Pancreas (tissue), 10 donors: ENCODE data around the gene KCNAB2. TPM values are rescaled to one million over a fixed set of nuclear protein-coding genes. Genes with fewer than 3 reads are reported as not detected.
A peak's percentile ranks its signal among the peaks of the same experiment; 100 is the strongest.

Experiments used
- ATAC-seq, 4 donors: fragments of 200-7000 bp; cut with Tn5 transposase; one replicate each; pipeline versions ENCODE4 v1.8.0 to v1.9.1; 2020; ENCODE audit warnings: mild to moderate bottlenecking in 4 of 4, moderate library complexity in 4 of 4
- DNase-seq, 6 donors: peaks; one replicate each; pipeline ENCODE4 v3.0.0-alpha.2; 2020
- FAIRE-seq: peaks from 2 replicates; lab custom pipeline; 2012; peaks lifted over from hg19 to GRCh38; lab: Jason Lieb, UNC
- H3K27ac ChIP-seq, 4 donors: fragments of 200-600 bp; sonication (generic); 1 replicate in 3 of 4; 2 replicates in 1 of 4; pipeline versions ENCODE4 v1.5.0 to v1.8.0; 2020
- H3K27me3 ChIP-seq, 4 donors: fragments of 200-600 bp; one replicate each; pipeline ENCODE4 v1.8.0; 2021
- H3K36me3 ChIP-seq, 3 donors: fragments of 200-600 bp; sonication (generic) in 1 of 3; one replicate each; pipeline versions ENCODE4 v1.5.0 to v1.8.0; 2020 to 2021
- H3K4me1 ChIP-seq, 3 donors: fragments of 200-600 bp; one replicate each; pipeline ENCODE4 v1.8.0; 2021
- H3K4me3 ChIP-seq, 4 donors: fragments of 200-600 bp; sonication (generic) in 2 of 4; one replicate each; pipeline versions ENCODE4 v1.5.0 to v1.8.0; 2020 to 2021
- H3K9me3 ChIP-seq, 4 donors: fragments of 200-600 bp; one replicate each; pipeline ENCODE4 v1.8.0; 2021
- CTCF ChIP-seq, 4 donors: fragments of 200-600 bp; sonication (generic) in 3 of 4; IDR thresholded peaks; one replicate each; pipeline versions ENCODE4 v1.5.0 to v1.8.0; 2021; ENCODE audit warnings: antibody characterized with exemption in 4 of 4
- WGBS, 2 donors: extraction: QIAGEN DNeasy Blood & Tissue Kit; methylation state at CpG; one replicate each; pipeline ENCODE4 v1.1.7; 2013; 5-methylcytosine and 5-hydroxymethylcytosine counted together
- intact Hi-C, 3 donors: fragments of 100-400 bp; cut with DNase I; formaldehyde crosslinking; loops; one replicate each; pipeline versions ENCODE4 v1.11.1 to v1.14.2; 2022
- polyA plus RNA-seq, 2 donors: library from polyadenylated mRNA; stranded (reverse); fragments of 200-250 nt; gene quantifications; one replicate each; pipeline ENCODE4 v1.2.3, GENCODE V29; 2013
- total RNA-seq, 6 donors: library from RNA; stranded (reverse); fragmentation: NEBNext Ultra II Directional in 4 of 6; extraction: Animal tissue kit (Norgen Biotek cat#: 25700) in 4 of 6; gene quantifications; one replicate each; pipeline versions ENCODE4 v1.2.1 to v1.2.4, GENCODE V29; 2021 to 2023
- donor health status: healthy with polysubstance abuse.
- donor health status: DM: no; HTN: no; CAD: no; lungs with moderate emphysema.
- donor health status: DM: no; HTN: no; CAD: no.
- donor health status: control.
- donor health status: control.
- donor health status: Bipolar disorder and iron deficiency.
- donor health status: DM: yes; HTN: yes; CAD: no.
- donor health status: DM: no; HTN: no; CAD: no.
- donor health status: DM: no; HTN: no; CAD: no.
- donor health status: DM: yes; HTN: yes; CAD: no.

The KCNAB2 gene
- total and polyA plus RNA-seq, 8 donors: 1.2 to 9.0 (median 4.3) TPM

DNA sequence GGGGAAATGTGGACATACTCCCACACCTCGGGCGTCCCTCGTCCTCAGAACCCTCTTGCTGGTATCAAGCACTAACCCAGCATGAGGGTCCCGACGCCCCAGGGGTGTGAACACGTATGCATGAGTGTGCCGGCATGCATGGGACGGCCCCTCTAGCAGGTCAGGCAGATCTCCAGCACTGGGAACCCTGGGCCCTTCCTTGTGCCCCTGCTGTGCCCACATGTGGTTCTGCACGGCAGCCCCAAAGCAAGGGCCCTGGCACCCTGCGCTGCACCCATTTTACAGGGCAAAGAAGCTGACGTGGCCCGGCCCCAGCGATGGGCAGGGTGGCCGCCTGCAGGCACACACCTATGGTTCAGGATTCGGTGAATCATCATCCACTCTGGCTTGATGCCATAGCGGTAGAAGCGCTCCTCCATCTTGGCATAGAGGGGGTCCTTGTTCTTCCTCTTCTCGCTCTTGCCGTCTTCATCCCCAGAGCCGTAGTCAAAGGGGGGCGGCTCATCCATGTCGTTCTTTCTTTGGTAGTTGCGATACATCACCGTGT lies 100.2 kb downstream of the KCNAB2 start:
- peak in 1 of 6 donors; percentile 54 for DNase-seq
- TF ChIP-seq CTCF (IDR thresholded peaks at IDR 0.05): no peak
- Histone ChIP-seq H3K27ac (no peak overlapping the region), H3K4me1 (no peaks in the 10 kb centered on the region), H3K27me3 (peaks cover 0 to 3% (median 0%) of the 10 kb centered on the region in 4 donors), H3K4me3 (no peak overlapping the region), H3K9me3 (no peaks in the 10 kb centered on the region), H3K36me3 (no peaks in the 10 kb centered on the region)
- WGBS, 2 donors: 72 to 84% methylated on average over 24 of the region's 24 CpGs
- ATAC-seq: no peak
- no peak for FAIRE-seq
- intact Hi-C loops: no loop called here

DNA sequence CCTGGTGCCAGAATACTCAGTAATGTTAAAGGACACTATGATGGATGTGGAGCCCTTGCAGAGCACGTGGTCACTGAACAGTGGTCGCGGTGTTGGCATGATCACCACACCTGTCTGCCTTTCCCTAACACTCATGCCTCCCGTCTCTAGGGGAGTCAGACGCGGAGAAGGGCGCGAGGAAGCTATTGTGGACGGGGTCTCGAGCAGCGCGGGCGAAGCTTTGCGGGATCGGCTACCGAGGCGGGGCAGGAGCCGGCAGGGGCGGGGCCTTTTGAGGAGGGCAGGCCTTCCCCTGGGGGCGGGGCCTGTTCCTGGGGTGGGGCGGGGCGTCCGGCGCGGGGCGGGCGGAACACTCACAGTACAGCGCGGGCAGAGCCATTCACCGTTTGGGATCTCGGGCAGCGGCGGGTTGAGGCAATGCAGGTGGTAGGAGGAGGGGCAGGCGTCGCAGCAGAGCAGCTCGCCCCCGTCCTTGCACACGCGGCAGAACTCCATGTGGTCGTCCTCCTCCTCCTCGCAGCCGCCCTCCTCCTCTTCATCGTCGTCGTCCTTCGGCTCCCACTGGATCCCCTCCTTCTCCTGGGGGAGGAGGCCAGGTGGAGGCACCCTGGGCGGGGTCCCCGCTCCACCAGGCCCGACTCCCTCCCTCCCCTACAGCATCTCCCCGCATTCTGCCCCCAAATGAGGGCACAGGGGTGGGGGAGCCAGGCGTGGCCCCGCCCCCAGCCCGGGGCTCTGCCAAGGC lies 103.0 kb downstream of the KCNAB2 start:
- no peak overlapping the region for H3K27ac ChIP-seq
- TF ChIP-seq CTCF (IDR thresholded peaks at IDR 0.05): no peak
- WGBS, 2 donors: 2 to 4% methylated on average over 38 to 53 of the region's 53 CpGs
- peak overlapping the region in 1 of 4 donors; percentile 22 for H3K4me3 ChIP-seq
- DNase-seq (peak; percentile 35 to 86 (median 58)), FAIRE-seq (no peak), ATAC-seq (peak; percentile 85 to 99 (median 91))
- no peaks in the 10 kb centered on the region for H3K9me3 ChIP-seq
- no peaks in the 10 kb centered on the region for H3K36me3 ChIP-seq
- H3K4me1 ChIP-seq: no peaks in the 10 kb centered on the region
- intact Hi-C loops: no loop called here
- H3K27me3 ChIP-seq: peaks cover 0 to 3% (median 0%) of the 10 kb centered on the region in 4 donors

DNA sequence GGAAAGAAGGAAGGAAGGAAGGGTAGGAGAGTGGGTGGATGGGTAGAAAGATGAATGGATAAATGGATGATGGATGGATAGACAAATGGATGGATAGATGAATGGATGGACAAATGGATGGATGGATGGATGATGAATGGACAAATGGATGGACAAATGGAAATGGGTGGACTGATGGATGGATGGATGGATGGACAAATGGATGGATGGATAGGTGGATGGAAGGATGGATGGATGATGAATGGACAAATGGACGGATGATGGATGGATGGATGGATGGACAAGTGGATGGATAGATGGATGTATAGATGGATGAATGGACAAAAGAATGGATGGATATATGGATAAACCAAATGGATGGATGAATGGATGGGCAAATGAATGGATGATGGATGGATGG lies 103.9 kb downstream of the KCNAB2 start:
- Histone ChIP-seq H3K27me3 (peaks cover 0 to 3% (median 0%) of the 10 kb centered on the region in 4 donors), H3K36me3 (no peaks in the 10 kb centered on the region), H3K27ac (no peak overlapping the region), H3K4me3 (no peak overlapping the region), H3K9me3 (no peaks in the 10 kb centered on the region), H3K4me1 (no peaks in the 10 kb centered on the region)
- 75 to 91% methylated on average over 1 of the region's 1 CpG for WGBS, 2 donors
- TF ChIP-seq CTCF (IDR thresholded peaks at IDR 0.05): no peak
- FAIRE-seq (no peak), ATAC-seq (no peak), DNase-seq (no peak)
- intact Hi-C loops: no loop called here

GRCh38 chr1:6150006-6150938 lies 104.6 kb downstream of the KCNAB2 start:
- ATAC-seq (no peak), DNase-seq (peak in 1 of 6 donors; percentile 37), FAIRE-seq (no peak)
- WGBS, 2 donors: 69 to 78% methylated on average over 10 to 11 of the region's 11 CpGs
- Histone ChIP-seq H3K4me1 (no peaks in the 10 kb centered on the region), H3K9me3 (no peaks in the 10 kb centered on the region), H3K27me3 (peaks cover 0 to 3% (median 0%) of the 10 kb centered on the region in 4 donors), H3K4me3 (no peak overlapping the region), H3K27ac (no peak overlapping the region), H3K36me3 (no peaks in the 10 kb centered on the region)
- intact Hi-C loops: no loop called here
- no peak for TF ChIP-seq CTCF (IDR thresholded peaks at IDR 0.05)

Other genes with a start within 250 kb of the KCNAB2 start
- 1 to 10 TPM; 4.0 to 8.3 (median 4.8) TPM for gene NPHP4, start 53.5 kb upstream of the KCNAB2 start, total RNA-seq
- 1 to 10 TPM; 7.6 to 9.7 TPM for gene NPHP4, start 53.5 kb upstream of the KCNAB2 start, polyA plus RNA-seq
- gene CHD5, start 134.4 kb downstream of the KCNAB2 start, total RNA-seq: under 1 TPM; 0.09 to 0.46 (median 0.27) TPM
- 1 to 10 TPM; 1.2 to 2.9 TPM for gene CHD5, start 134.4 kb downstream of the KCNAB2 start, polyA plus RNA-seq
- gene RPL22, start 153.7 kb downstream of the KCNAB2 start, total RNA-seq: 100 to 1,000 TPM; 186 to 264 (median 221) TPM
- 100 to 1,000 TPM; 252 to 378 TPM for gene RPL22, start 153.7 kb downstream of the KCNAB2 start, polyA plus RNA-seq
- 10 to 100 TPM in 5 of 6 donors, 1 to 10 TPM in 1; 7.1 to 21.6 (median 12.5) TPM for gene RNF207, start 160.2 kb downstream of the KCNAB2 start, total RNA-seq
- gene RNF207, start 160.2 kb downstream of the KCNAB2 start, polyA plus RNA-seq: 10 to 100 TPM; 26.2 to 52.8 TPM
- 10 to 100 TPM; 13.4 to 26.4 (median 21.5) TPM for gene ICMT, start 190.1 kb downstream of the KCNAB2 start, total RNA-seq
- gene ICMT, start 190.1 kb downstream of the KCNAB2 start, polyA plus RNA-seq: 10 to 100 TPM in 1 of 2 donors, 1 to 10 TPM in 1; 8.3 to 16.0 TPM
- gene HES3, start 198.3 kb downstream of the KCNAB2 start, total RNA-seq: not detected
- not detected for gene HES3, start 198.3 kb downstream of the KCNAB2 start, polyA plus RNA-seq
- gene GPR153, start 215.2 kb downstream of the KCNAB2 start, total RNA-seq: 1 to 10 TPM in 2 of 6 donors, under 1 TPM in 4; 0.19 to 5.1 (median 0.78) TPM
- 1 to 10 TPM in 1 of 2 donors, under 1 TPM in 1; 0.99 to 1.0 TPM for gene GPR153, start 215.2 kb downstream of the KCNAB2 start, polyA plus RNA-seq